ENCODE data around the gene GALNTL6. TPM values are rescaled to one million over a fixed set of nuclear protein-coding genes. Genes with fewer than 3 reads are reported as not detected.

The GALNTL6 gene
- total RNA-seq, 4 donors from 2014 or later: 0.26 to 4.0 (median 1.5) TPM; not detected in 1

DNA sequence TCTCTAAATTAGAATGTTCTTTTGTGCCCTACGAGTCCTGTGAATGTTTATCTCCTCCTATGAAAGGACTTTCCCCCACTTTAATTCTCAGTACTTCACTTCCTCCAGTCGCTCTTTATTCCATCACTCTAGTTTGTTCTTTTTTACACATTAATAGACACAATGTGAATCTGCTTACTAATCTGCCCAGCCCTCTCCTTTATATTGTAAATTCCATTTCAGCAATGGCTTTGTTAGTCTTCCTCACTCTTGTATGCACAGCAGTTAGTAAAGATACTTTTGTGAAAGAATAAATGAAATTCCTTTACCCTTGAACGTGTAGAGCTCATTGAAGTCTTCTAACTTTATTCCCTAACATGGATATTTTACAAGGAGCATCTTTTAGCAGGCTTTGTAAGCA lies 255.3 kb downstream of the GALNTL6 start:
- 74% methylated on average over 3 of the region's 3 CpGs for WGBS
- H3K9me3 ChIP-seq: no peaks in the 10 kb centered on the region
- H3K27ac ChIP-seq: no peak overlapping the region
- H3K4me1 ChIP-seq: no peaks in the 10 kb centered on the region
- no peak overlapping the region for H3K4me3 ChIP-seq
- TF ChIP-seq, protein P1, sequence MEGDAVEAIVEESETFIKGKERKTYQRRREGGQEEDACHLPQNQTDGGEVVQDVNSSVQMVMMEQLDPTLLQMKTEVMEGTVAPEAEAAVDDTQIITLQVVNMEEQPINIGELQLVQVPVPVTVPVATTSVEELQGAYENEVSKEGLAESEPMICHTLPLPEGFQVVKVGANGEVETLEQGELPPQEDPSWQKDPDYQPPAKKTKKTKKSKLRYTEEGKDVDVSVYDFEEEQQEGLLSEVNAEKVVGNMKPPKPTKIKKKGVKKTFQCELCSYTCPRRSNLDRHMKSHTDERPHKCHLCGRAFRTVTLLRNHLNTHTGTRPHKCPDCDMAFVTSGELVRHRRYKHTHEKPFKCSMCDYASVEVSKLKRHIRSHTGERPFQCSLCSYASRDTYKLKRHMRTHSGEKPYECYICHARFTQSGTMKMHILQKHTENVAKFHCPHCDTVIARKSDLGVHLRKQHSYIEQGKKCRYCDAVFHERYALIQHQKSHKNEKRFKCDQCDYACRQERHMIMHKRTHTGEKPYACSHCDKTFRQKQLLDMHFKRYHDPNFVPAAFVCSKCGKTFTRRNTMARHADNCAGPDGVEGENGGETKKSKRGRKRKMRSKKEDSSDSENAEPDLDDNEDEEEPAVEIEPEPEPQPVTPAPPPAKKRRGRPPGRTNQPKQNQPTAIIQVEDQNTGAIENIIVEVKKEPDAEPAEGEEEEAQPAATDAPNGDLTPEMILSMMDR (IDR thresholded peaks at IDR 0.05): no peak
- TF ChIP-seq POLR2A (IDR thresholded peaks at IDR 0.05) (no peak), EP300 (IDR thresholded peaks at IDR 0.05) (no peak), POLR2AphosphoS5 (IDR thresholded peaks at IDR 0.05) (no peak)
- no peaks in the 10 kb centered on the region for H3K36me3 ChIP-seq
- DNase-seq (ENCODE audit: low spot score in 2 of 2): no peak
- H3K27me3 ChIP-seq: no peaks in the 10 kb centered on the region

DNA sequence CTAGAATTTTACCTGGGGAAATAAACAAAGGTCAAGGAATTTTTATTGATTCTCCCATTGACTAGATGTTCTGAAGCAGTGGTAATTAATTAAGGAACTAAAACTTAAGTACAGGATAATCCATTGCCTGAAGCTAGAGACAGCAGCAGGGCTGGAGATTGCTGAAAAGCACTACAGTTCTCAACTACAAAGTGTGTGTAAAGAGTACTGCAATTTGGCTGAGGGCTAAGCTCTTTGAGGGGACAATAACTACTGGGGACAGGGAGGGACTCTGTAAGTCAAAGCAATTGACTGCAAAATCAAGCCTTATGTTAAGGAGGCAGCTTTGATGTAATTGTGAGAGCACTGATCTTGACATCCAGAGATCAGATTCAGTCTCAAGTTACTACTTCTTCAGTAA lies 260.4 kb downstream of the GALNTL6 start:
- no peak overlapping the region for H3K4me3 ChIP-seq
- H3K36me3 ChIP-seq: no peaks in the 10 kb centered on the region
- no peaks in the 10 kb centered on the region for H3K9me3 ChIP-seq
- H3K27ac ChIP-seq: no peak overlapping the region
- H3K27me3 ChIP-seq: no peaks in the 10 kb centered on the region
- no peak for DNase-seq (ENCODE audit: low spot score in 2 of 2)
- no peaks in the 10 kb centered on the region for H3K4me1 ChIP-seq
- TF ChIP-seq, protein P1 (IDR thresholded peaks at IDR 0.05): no peak
- TF ChIP-seq POLR2A (IDR thresholded peaks at IDR 0.05) (no peak), EP300 (IDR thresholded peaks at IDR 0.05) (no peak), POLR2AphosphoS5 (IDR thresholded peaks at IDR 0.05) (no peak)

DNA sequence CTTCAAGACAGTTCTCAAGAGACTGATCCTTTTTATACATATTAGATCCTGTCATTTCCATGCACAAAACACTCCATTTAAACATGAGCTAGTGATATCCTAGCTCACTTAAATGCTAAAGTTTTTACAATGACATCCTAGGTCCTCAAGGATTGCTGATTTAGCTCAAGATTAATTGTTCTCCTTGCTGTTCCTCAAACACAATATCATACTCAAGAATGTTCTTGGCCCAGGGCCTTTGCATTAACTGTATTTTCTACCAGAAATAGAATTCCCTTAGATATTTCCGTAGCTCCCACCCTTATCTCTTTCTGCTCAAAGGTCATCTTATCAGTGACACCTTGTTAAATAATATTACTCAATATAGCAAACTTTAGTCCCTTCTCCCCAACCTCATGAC lies 270.1 kb downstream of the GALNTL6 start:
- H3K4me3 ChIP-seq: no peak overlapping the region
- WGBS: 66% methylated on average over 1 of the region's 1 CpG
- no peaks in the 10 kb centered on the region for H3K9me3 ChIP-seq
- no peak for DNase-seq (ENCODE audit: low spot score in 2 of 2)
- no peaks in the 10 kb centered on the region for H3K27me3 ChIP-seq
- no peaks in the 10 kb centered on the region for H3K36me3 ChIP-seq
- H3K4me1 ChIP-seq: no peaks in the 10 kb centered on the region
- TF ChIP-seq, protein P1 (IDR thresholded peaks at IDR 0.05): no peak
- no peak for TF ChIP-seq POLR2A (IDR thresholded peaks at IDR 0.05)
- TF ChIP-seq EP300 (IDR thresholded peaks at IDR 0.05): no peak
- TF ChIP-seq POLR2AphosphoS5 (IDR thresholded peaks at IDR 0.05): no peak
- no peak overlapping the region for H3K27ac ChIP-seq

DNA sequence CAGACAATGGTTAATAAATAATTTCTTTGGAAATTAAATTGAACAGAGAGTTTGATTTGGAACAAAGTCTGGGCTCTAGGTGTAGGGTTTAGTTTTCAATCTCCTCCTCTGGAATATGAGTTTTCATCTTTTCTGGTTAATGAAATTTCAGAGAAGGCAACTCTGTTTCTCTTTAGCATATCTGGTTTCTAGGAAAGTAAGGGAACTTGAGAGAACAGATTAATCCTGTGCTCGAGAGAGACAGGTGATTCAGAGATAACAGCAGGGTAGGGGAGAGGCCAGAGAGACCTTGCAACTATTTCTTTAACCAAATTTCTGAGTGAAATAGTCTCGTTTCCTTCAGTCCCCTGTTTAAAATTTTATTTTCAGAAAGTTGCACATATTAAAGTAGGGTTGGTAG lies 275.4 kb downstream of the GALNTL6 start:
- no peaks in the 10 kb centered on the region for H3K36me3 ChIP-seq
- no peak overlapping the region for H3K4me3 ChIP-seq
- H3K4me1 ChIP-seq: no peaks in the 10 kb centered on the region
- no peaks in the 10 kb centered on the region for H3K9me3 ChIP-seq
- 49% methylated on average over 2 of the region's 2 CpGs for WGBS
- TF ChIP-seq POLR2AphosphoS5 (IDR thresholded peaks at IDR 0.05) (no peak), EP300 (IDR thresholded peaks at IDR 0.05) (no peak), POLR2A (IDR thresholded peaks at IDR 0.05) (no peak)
- TF ChIP-seq, protein P1 (IDR thresholded peaks at IDR 0.05): no peak
- H3K27ac ChIP-seq: no peak overlapping the region
- DNase-seq (ENCODE audit: low spot score in 2 of 2): no peak
- H3K27me3 ChIP-seq: no peaks in the 10 kb centered on the region

DNA sequence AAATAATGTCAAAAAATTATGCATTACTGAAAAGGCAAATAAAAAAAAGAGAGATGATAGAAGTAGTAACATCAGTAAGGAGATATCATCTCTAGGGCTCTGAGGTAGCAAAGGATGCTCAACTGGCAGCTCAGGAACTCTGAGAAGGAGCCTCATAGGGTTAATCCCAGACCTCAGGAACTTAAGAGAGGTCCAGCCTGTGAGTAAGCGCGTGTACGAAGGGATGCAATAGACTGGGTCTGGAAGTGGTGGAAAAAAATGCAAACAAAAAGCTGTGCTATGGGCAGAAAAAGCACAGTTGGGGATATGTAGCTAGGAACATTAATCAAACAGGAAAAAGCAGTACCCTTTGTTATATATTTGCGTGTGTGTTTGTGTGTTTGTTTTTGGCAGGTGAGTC lies 282.0 kb downstream of the GALNTL6 start:
- Histone ChIP-seq H3K27ac (no peak overlapping the region), H3K36me3 (no peaks in the 10 kb centered on the region), H3K4me1 (no peaks in the 10 kb centered on the region), H3K27me3 (no peaks in the 10 kb centered on the region), H3K4me3 (no peak overlapping the region), H3K9me3 (no peaks in the 10 kb centered on the region)
- WGBS: 64% methylated on average over 4 of the region's 4 CpGs
- no peak for DNase-seq (ENCODE audit: low spot score in 2 of 2)
- TF ChIP-seq, protein P1 (IDR thresholded peaks at IDR 0.05): no peak
- no peak for TF ChIP-seq POLR2AphosphoS5 (IDR thresholded peaks at IDR 0.05)
- TF ChIP-seq POLR2A (IDR thresholded peaks at IDR 0.05): no peak

All from suprapubic skin (tissue), 4 donors.